DND-41 (cell line): ENCODE measurements around the gene PSME3IP1.

Experiments
- EZH2 ChIP-seq: IDR thresholded peaks from 3 replicates; pipeline ENCODE4 v1.6.1; 2012; ENCODE audit warnings: borderline replicate concordance, low read depth, mild to moderate bottlenecking, moderate library complexity, low read length, inconsistent platforms; ENCODE audit not compliant: severe bottlenecking
- TF ChIP-seq, protein P1 (sequence below): IDR thresholded peaks from 2 replicates; pipeline ENCODE4 v1.5.1; 2012; ENCODE audit warnings: borderline replicate concordance, low read length, moderate library complexity, mild to moderate bottlenecking; ENCODE audit not compliant: poor library complexity, severe bottlenecking; ENCODE audit errors: extremely low read depth

DNA sequence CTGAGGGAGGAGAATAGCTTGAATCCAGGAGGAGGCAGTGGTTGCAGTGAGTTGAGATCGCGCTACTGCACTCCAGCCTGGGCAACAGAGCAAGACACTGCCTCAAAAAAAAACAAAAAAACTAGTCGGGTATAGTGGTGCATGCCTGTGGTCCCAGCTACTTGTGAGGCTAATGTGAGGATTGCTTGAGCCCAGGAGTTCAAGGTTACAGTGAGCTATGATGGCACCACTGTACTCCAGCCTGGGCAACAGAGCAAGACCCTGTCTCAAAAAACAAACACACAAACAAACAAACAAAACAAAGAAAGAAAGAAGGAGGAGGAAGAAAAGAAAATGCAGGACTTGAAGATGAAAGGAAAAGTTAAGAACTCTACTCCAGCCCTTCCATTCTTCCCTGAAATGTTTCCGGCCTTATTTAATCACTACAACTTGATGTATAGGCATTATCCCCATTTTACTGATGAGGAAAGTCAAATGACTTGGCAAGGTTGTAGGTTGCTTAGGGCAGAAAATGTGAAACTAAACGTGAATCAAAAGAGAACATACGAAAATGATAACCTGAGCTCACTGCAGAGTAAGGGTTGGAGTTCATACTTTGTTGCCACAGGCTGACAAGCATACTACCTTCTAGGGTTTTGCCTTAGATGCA, 30.0 kb downstream of the PSME3IP1 start:
- TF ChIP-seq, protein P1, sequence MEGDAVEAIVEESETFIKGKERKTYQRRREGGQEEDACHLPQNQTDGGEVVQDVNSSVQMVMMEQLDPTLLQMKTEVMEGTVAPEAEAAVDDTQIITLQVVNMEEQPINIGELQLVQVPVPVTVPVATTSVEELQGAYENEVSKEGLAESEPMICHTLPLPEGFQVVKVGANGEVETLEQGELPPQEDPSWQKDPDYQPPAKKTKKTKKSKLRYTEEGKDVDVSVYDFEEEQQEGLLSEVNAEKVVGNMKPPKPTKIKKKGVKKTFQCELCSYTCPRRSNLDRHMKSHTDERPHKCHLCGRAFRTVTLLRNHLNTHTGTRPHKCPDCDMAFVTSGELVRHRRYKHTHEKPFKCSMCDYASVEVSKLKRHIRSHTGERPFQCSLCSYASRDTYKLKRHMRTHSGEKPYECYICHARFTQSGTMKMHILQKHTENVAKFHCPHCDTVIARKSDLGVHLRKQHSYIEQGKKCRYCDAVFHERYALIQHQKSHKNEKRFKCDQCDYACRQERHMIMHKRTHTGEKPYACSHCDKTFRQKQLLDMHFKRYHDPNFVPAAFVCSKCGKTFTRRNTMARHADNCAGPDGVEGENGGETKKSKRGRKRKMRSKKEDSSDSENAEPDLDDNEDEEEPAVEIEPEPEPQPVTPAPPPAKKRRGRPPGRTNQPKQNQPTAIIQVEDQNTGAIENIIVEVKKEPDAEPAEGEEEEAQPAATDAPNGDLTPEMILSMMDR = no peak
- TF ChIP-seq EZH2 = no peak
